ENCODE measurements around the gene CPED1. TPM values are rescaled to one million over a fixed set of nuclear protein-coding genes. Genes with fewer than 3 reads are reported as not detected.
"Not testable (repeated sequence)": the region's sequence is repeated elsewhere in the genome, so short reads cannot be mapped to it uniquely, and the experiment has no call there.

CPED1 gene
- total RNA-seq, 1 donor from 2014 or later: not detected

GRCh38 chr7:121002757-121003200 lies 14.3 kb downstream of the CPED1 start:
- Mint-ChIP-seq H3K9me3 (ENCODE audit: unreplicated experiment) (no peaks in the 10 kb centered on the region), H3K36me3 (ENCODE audit: unreplicated experiment) (no peaks in the 10 kb centered on the region), H3K4me1 (ENCODE audit: low read depth, unreplicated experiment) (no peaks in the 10 kb centered on the region), H3K27ac (ENCODE audit: unreplicated experiment) (no peak overlapping the region), H3K4me3 (ENCODE audit: unreplicated experiment) (no peak overlapping the region), H3K27me3 (ENCODE audit: unreplicated experiment) (no peaks in the 10 kb centered on the region)
- no peak for TF ChIP-seq CTCF (IDR thresholded peaks at IDR 0.05; ENCODE audit: partially characterized antibody, unreplicated experiment)
- no peak for DNase-seq

GRCh38 chr7:121003986-121004685 lies 15.6 kb downstream of the CPED1 start:
- no peak for TF ChIP-seq CTCF (IDR thresholded peaks at IDR 0.05; ENCODE audit: partially characterized antibody, unreplicated experiment)
- Mint-ChIP-seq H3K27me3 (ENCODE audit: unreplicated experiment) (no peaks in the 10 kb centered on the region), H3K36me3 (ENCODE audit: unreplicated experiment) (no peaks in the 10 kb centered on the region), H3K9me3 (ENCODE audit: unreplicated experiment) (no peaks in the 10 kb centered on the region), H3K4me1 (ENCODE audit: low read depth, unreplicated experiment) (no peaks in the 10 kb centered on the region), H3K27ac (ENCODE audit: unreplicated experiment) (no peak overlapping the region), H3K4me3 (ENCODE audit: unreplicated experiment) (no peak overlapping the region)
- DNase-seq: no peak

- H3K4me1 Mint-ChIP-seq (ENCODE audit: low read depth, unreplicated experiment); H3K36me3 Mint-ChIP-seq (ENCODE audit: unreplicated experiment); DNase-seq; H3K27me3 Mint-ChIP-seq (ENCODE audit: unreplicated experiment); H3K4me3 Mint-ChIP-seq (ENCODE audit: unreplicated experiment); H3K9me3 Mint-ChIP-seq (ENCODE audit: unreplicated experiment); H3K27ac Mint-ChIP-seq (ENCODE audit: unreplicated experiment): not testable (repeated sequence)
Observed at GRCh38 chr7:121005058-121005457, 16.5 kb downstream of the CPED1 start.

GRCh38 chr7:121005996-121006584 lies 17.6 kb downstream of the CPED1 start:
- Mint-ChIP-seq H3K27me3 (ENCODE audit: unreplicated experiment) (no peaks in the 10 kb centered on the region), H3K9me3 (ENCODE audit: unreplicated experiment) (no peaks in the 10 kb centered on the region), H3K4me1 (ENCODE audit: low read depth, unreplicated experiment) (no peaks in the 10 kb centered on the region), H3K36me3 (ENCODE audit: unreplicated experiment) (no peaks in the 10 kb centered on the region), H3K4me3 (ENCODE audit: unreplicated experiment) (no peak overlapping the region), H3K27ac (ENCODE audit: unreplicated experiment) (no peak overlapping the region)
- no peak for TF ChIP-seq CTCF (IDR thresholded peaks at IDR 0.05; ENCODE audit: partially characterized antibody, unreplicated experiment)
- no peak for DNase-seq

GRCh38 chr7:121006711-121007315 lies 18.3 kb downstream of the CPED1 start:
- no peak for DNase-seq
- H3K36me3 Mint-ChIP-seq (ENCODE audit: unreplicated experiment): no peaks in the 10 kb centered on the region
- H3K4me1 Mint-ChIP-seq (ENCODE audit: low read depth, unreplicated experiment): no peaks in the 10 kb centered on the region
- H3K4me3 Mint-ChIP-seq (ENCODE audit: unreplicated experiment): no peak overlapping the region
- H3K27ac Mint-ChIP-seq (ENCODE audit: unreplicated experiment): no peak overlapping the region
- no peak for TF ChIP-seq CTCF (IDR thresholded peaks at IDR 0.05; ENCODE audit: partially characterized antibody, unreplicated experiment)
- no peaks in the 10 kb centered on the region for H3K27me3 Mint-ChIP-seq (ENCODE audit: unreplicated experiment)
- no peaks in the 10 kb centered on the region for H3K9me3 Mint-ChIP-seq (ENCODE audit: unreplicated experiment)
